SHP77 treated with DMSO at 0.1 percent for 48 hours (cell line): ENCODE measurements around the gene CCDC85C.

ENCODE experiments used
- DNase-seq: peaks from one replicate; lab custom pipeline; 2025; lab: John Stamatoyannopoulos, UW

The CCDC85C gene

GRCh38 chr14:99511421-99512109 lies 92.4 kb downstream of the CCDC85C start:
- no peak for DNase-seq

GRCh38 chr14:99510556-99511139 lies 93.4 kb downstream of the CCDC85C start:
- DNase-seq, result no peak

GRCh38 chr14:99509871-99510555 lies 94.0 kb downstream of the CCDC85C start:
- no peak for DNase-seq

GRCh38 chr14:99508896-99509629 lies 94.9 kb downstream of the CCDC85C start:
- DNase-seq, result no peak

GRCh38 chr14:99507860-99508640 lies 96.0 kb downstream of the CCDC85C start:
- DNase-seq, result no peak

- no peak for DNase-seq
Measured at GRCh38 chr14:99506276-99506675, 97.7 kb downstream of the CCDC85C start.

GRCh38 chr14:99505089-99505488 lies 98.9 kb downstream of the CCDC85C start:
- DNase-seq, result no peak

GRCh38 chr14:99503848-99504453 lies 100.1 kb downstream of the CCDC85C start:
- no peak for DNase-seq

- no peak for DNase-seq
Measured at GRCh38 chr14:99502989-99503421, 101.0 kb downstream of the CCDC85C start.

- no peak for DNase-seq
Measured at GRCh38 chr14:99497894-99498293, 106.1 kb downstream of the CCDC85C start.

GRCh38 chr14:99497341-99497740 lies 106.7 kb downstream of the CCDC85C start:
- DNase-seq, result no peak

GRCh38 chr14:99484106-99484505 lies 119.9 kb downstream of the CCDC85C start:
- no peak for DNase-seq

- DNase-seq, result no peak
Measured at GRCh38 chr14:99481745-99482099, 122.3 kb downstream of the CCDC85C start.

- DNase-seq, result peak; percentile 98
Measured at GRCh38 chr14:99480917-99481744, 122.9 kb downstream of the CCDC85C start, which contains the start of gene CCNK. Gene CCNK, plus strand, starts transcription at chr14:99481409. Its CDS starts 11,269 bp downstream, at chr14:99492678.

- DNase-seq, result no peak
Measured at GRCh38 chr14:99479906-99480869, 123.8 kb downstream of the CCDC85C start, which contains the start of gene SETD3. Gene SETD3, minus strand, starts transcription at chr14:99480859. Its CDS starts 15,054 bp downstream, at chr14:99465805.

GRCh38 chr14:99479160-99479905 lies 124.7 kb downstream of the CCDC85C start:
- no peak for DNase-seq

- no peak for DNase-seq
Measured at GRCh38 chr14:99478128-99478527, 125.9 kb downstream of the CCDC85C start.

- DNase-seq, result no peak
Measured at GRCh38 chr14:99476864-99477263, 127.1 kb downstream of the CCDC85C start.
